ENCODE results near the gene DDX11. TPM values are rescaled to one million over a fixed set of nuclear protein-coding genes. Genes with fewer than 3 reads are reported as not detected.
A peak's percentile ranks its signal among the peaks of the same experiment; 100 is the strongest.
"Not testable (repeated sequence)": the region's sequence is repeated elsewhere in the genome, so short reads cannot be mapped to it uniquely, and the experiment has no call there.

Gene DDX11
- total RNA-seq, 1 donor from 2014 or later, result 51.6 TPM

- not testable (repeated sequence) for H3K4me3 ChIP-seq (ENCODE audit: low read depth, low read length); DNase-seq (ENCODE audit: low read depth)
- peak; percentile 35 for TF ChIP-seq CTCF (conservative IDR thresholded peaks at IDR 0.05; ENCODE audit: low read depth, low read length)
Measured at GRCh38 chr12:31053944-31054343, 19.7 kb upstream of the DDX11 start.

DNA sequence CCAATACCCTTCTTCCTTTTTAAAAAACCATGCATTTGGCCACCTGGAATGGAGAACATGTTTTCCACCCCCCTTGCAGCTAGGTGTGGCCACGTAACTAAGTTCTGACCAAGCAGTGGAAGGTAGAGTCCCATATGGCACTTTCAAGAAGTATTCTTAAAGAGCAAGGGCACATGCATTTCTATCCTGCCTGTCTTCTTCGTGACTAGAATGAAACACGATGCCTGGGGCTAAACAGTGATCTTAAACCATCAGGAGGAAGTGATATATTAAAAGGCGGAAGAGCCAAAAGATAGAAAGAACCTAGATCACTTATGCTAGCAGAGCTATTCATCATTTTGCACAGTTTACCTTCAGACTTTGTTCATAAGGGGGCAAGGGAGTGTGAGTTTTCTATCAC, 16.0 kb upstream of the DDX11 start:
- no peak for DNase-seq (ENCODE audit: low read depth)
- no peak for TF ChIP-seq CTCF (conservative IDR thresholded peaks at IDR 0.05; ENCODE audit: low read depth, low read length)
- no peak overlapping the region for H3K4me3 ChIP-seq (ENCODE audit: low read depth, low read length)

GRCh38 chr12:31066196-31066595, 7.5 kb upstream of the DDX11 start:
- not testable (repeated sequence) for DNase-seq (ENCODE audit: low read depth); H3K4me3 ChIP-seq (ENCODE audit: low read depth, low read length)

- not testable (repeated sequence) for H3K4me3 ChIP-seq (ENCODE audit: low read depth, low read length); DNase-seq (ENCODE audit: low read depth)
Measured at GRCh38 chr12:31067656-31068055, 6.0 kb upstream of the DDX11 start.

- not testable (repeated sequence) for H3K4me3 ChIP-seq (ENCODE audit: low read depth, low read length); DNase-seq (ENCODE audit: low read depth)
Measured at GRCh38 chr12:31070971-31071740, 2.5 kb upstream of the DDX11 start.

DNA sequence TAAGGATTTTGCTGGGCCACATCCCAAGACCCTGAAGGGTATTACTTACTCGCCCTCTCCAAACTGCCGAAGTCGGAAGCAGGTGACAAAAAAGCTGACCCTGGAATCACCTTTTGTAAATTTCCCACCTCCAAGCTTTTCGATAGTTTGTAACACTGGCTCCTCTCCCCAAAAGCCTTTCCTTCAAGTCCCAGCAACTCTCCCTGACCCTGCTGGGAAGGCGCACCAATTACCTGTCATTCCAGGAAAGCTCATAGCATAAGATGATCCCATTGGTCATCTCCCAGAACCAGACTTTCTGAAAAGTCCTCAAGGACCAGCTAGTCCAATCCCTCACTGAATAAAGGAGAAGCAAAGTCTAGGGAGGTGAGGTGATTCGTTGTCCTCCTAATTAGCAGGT, 698 bp upstream of the DDX11 start:
- H3K4me3 ChIP-seq (ENCODE audit: low read depth, low read length), result peak overlapping the region; percentile 83
- not testable (repeated sequence) for DNase-seq (ENCODE audit: low read depth)

GRCh38 chr12:31074333-31074874, 744 bp downstream of the DDX11 start:
- H3K4me3 ChIP-seq (ENCODE audit: low read depth, low read length), result peak overlapping the region; percentile 83
- DNase-seq (ENCODE audit: low read depth), result not testable (repeated sequence)
- peak; percentile 43 for TF ChIP-seq CTCF (conservative IDR thresholded peaks at IDR 0.05; ENCODE audit: low read depth, low read length)

- not testable (repeated sequence) for H3K4me3 ChIP-seq (ENCODE audit: low read depth, low read length); DNase-seq (ENCODE audit: low read depth)
Measured at GRCh38 chr12:31076150-31076549, 2.5 kb downstream of the DDX11 start.

GRCh38 chr12:31077095-31077494, 3.4 kb downstream of the DDX11 start:
- not testable (repeated sequence) for H3K4me3 ChIP-seq (ENCODE audit: low read depth, low read length); DNase-seq (ENCODE audit: low read depth)

DNA sequence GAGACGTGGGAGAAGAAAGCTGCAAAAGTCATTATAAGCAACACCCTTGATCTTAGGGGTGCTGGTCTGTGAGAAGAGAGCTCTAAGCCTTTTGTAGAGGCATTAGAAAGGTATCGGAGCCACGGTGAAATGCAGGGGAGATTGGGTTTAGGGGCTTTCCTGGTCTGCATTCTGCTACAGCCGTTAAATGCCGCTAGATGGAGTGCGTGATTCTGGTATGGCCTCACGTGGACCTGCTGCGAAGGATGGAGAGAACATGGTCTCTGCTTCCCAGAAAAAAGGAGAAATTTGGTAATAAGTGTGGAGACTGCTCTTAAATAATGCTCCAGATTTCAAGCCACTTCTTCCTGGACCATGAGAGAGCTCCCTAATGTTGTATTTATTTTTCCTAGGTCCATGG, 4.3 kb downstream of the DDX11 start:
- not testable (repeated sequence) for DNase-seq (ENCODE audit: low read depth); H3K4me3 ChIP-seq (ENCODE audit: low read depth, low read length)

DNA sequence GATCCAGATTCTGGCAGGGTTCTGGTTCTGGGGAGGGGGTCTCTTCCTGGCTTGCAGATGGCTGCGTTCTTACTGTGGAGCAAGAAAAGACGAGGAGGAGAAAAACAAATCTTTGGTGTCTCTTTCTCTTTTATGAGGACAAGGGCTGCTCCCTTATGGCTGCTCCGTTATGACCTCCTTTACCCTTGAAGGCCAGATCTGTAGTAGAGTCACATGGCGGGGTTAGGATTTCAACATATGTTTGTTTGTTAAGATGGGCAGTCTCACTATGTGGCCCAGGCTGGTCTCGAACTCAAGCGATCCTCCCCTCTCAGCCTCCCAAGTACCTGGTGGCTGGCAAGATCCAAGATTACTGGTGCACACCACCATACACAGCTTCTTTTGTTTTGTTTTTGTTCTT, 5.8 kb downstream of the DDX11 start:
- not testable (repeated sequence) for H3K4me3 ChIP-seq (ENCODE audit: low read depth, low read length); DNase-seq (ENCODE audit: low read depth)

- not testable (repeated sequence) for H3K4me3 ChIP-seq (ENCODE audit: low read depth, low read length); DNase-seq (ENCODE audit: low read depth)
Measured at GRCh38 chr12:31080221-31080620, 6.6 kb downstream of the DDX11 start.

DNA sequence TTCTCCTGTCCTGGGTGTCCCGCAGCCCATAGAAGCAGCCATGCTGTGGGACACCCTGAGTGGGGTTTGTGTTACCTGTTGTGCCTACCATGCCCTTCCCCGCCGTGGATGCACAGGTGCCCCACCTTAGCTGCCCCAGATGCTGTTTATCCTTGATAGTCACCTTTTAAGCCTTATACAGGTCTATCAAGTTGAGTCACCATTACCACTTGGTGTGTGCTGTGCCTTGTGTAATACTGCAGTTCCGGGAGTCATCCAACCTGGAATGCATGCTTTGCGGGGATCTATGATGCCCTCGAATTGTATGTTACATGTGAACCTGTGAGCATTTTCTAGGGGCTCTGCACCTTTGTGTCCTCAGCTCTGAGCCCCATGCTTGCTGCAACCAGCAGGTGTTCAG, 7.6 kb downstream of the DDX11 start:
- not testable (repeated sequence) for DNase-seq (ENCODE audit: low read depth); H3K4me3 ChIP-seq (ENCODE audit: low read depth, low read length)

- not testable (repeated sequence) for H3K4me3 ChIP-seq (ENCODE audit: low read depth, low read length); DNase-seq (ENCODE audit: low read depth)
Measured at GRCh38 chr12:31084241-31084640, 10.6 kb downstream of the DDX11 start.

DNA sequence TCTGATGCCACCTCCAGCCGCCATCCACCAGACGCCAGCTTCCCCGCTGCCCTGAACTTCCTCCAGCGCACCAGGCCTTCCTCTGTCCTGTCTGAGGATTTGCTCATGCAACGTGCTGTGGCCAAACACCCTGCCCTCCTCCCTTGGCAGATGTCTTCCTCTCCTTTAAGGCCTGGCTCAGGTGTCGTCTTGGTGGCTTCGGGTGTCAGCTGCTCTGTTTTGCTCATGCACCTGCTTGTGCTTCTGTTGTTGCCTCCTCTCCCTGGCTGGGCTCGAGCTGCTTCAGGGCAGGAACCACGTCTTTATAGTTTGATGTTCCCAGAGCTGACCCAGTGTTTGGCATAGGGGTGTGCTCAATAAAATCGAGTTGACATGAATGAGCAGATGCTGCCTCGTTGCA, 12.4 kb downstream of the DDX11 start:
- not testable (repeated sequence) for DNase-seq (ENCODE audit: low read depth); H3K4me3 ChIP-seq (ENCODE audit: low read depth, low read length)

DNA sequence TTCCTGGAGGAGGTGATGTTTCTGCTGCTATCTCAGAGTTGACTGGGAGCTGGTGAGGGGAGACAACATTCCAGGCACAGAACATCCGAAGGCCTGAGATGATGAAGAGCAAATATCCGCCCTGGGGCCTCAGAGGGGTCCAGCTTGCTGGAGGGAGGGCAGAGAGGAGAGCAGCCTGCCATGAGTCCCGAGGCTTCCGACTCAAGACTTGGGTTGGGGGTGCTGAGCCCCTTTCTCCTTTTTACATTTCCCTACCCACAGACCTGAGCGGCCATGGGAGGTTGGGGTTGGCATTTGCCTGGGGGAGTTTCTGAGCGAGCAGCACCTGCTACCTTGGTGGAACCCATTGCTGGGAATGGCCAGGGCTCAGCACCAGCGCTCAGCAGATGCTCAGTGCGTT, 13.8 kb downstream of the DDX11 start:
- not testable (repeated sequence) for H3K4me3 ChIP-seq (ENCODE audit: low read depth, low read length); DNase-seq (ENCODE audit: low read depth)

Measured in epithelial cell of proximal tubule (primary cell).